Coronary artery (tissue), 2 donors: ENCODE data around the gene LMO3.

ENCODE experiments used
- DNase-seq: peaks from one replicate; pipeline ENCODE4 v3.0.0-alpha.2; 2017; ENCODE audit warnings: low spot score
- H3K27ac ChIP-seq, 2 donors: fragments of 200-600 bp; sonication (generic); one replicate each; pipeline ENCODE4 v1.5.1; 2016 to 2019
- H3K4me3 ChIP-seq: fragments of 200-600 bp; sonication (generic); 2 replicates; pipeline ENCODE4 v1.5.1; 2016; ENCODE audit warnings: mild to moderate bottlenecking, moderate library complexity
- CTCF ChIP-seq: fragments of 200-600 bp; sonication (generic); IDR thresholded peaks from one replicate; pipeline ENCODE4 v1.5.1; 2019; ENCODE audit warnings: antibody characterized with exemption

The LMO3 gene

GRCh38 chr12:16579041-16579440 is 26.9 kb downstream of the LMO3 start:
- DNase-seq = no peak
- no peak overlapping the region for H3K27ac ChIP-seq
- no peak for TF ChIP-seq CTCF
- no peak overlapping the region for H3K4me3 ChIP-seq

GRCh38 chr12:16573398-16574077 is 32.4 kb downstream of the LMO3 start:
- DNase-seq = no peak
- H3K4me3 ChIP-seq = no peak overlapping the region
- no peak overlapping the region for H3K27ac ChIP-seq
- no peak for TF ChIP-seq CTCF

GRCh38 chr12:16568873-16569272 is 37.1 kb downstream of the LMO3 start:
- Histone ChIP-seq H3K4me3 (no peak overlapping the region), H3K27ac (no peak overlapping the region)
- no peak for DNase-seq
- no peak for TF ChIP-seq CTCF

GRCh38 chr12:16564675-16565074 is 41.3 kb downstream of the LMO3 start:
- no peak for DNase-seq
- TF ChIP-seq CTCF = no peak
- Histone ChIP-seq H3K27ac (no peak overlapping the region), H3K4me3 (no peak overlapping the region)

GRCh38 chr12:16563504-16563903 is 42.5 kb downstream of the LMO3 start:
- no peak for TF ChIP-seq CTCF
- DNase-seq = no peak
- no peak overlapping the region for H3K27ac ChIP-seq
- no peak overlapping the region for H3K4me3 ChIP-seq

- DNase-seq = no peak
- Histone ChIP-seq H3K27ac (no peak overlapping the region), H3K4me3 (no peak overlapping the region)
- no peak for TF ChIP-seq CTCF
Observed at GRCh38 chr12:16562921-16563320, 43.0 kb downstream of the LMO3 start.

GRCh38 chr12:16562435-16562834 is 43.5 kb downstream of the LMO3 start:
- no peak overlapping the region for H3K4me3 ChIP-seq
- no peak for TF ChIP-seq CTCF
- no peak for DNase-seq
- H3K27ac ChIP-seq = no peak overlapping the region
